Right lobe of liver (tissue), 4 donors: ENCODE measurements around the gene MLH1.
"Not testable (repeated sequence)": the region's sequence is repeated elsewhere in the genome, so short reads cannot be mapped to it uniquely, and the experiment has no call there.

Experiments used
- POLR2A ChIP-seq: fragments of 450-650 bp; IDR thresholded peaks from one replicate; pipeline ENCODE4 v1.6.1; 2017; ENCODE audit warnings: antibody characterized with exemption, mild to moderate bottlenecking
- TF ChIP-seq, protein P1 (sequence below), 4 donors: fragments of 200-600 bp in 3 of 4; fragments of 450-650 bp in 1 of 4; IDR thresholded peaks; one replicate each; pipeline versions ENCODE4 v1.5.1 to v1.8.0; 2016 to 2022; ENCODE audit warnings: antibody characterized with exemption in 4 of 4, mild to moderate bottlenecking in 2 of 4
- donor health status: DM: no; HTN: no; CAD: no.
- donor health status: DM: no; HTN: no; CAD: no.
- donor health status: DM: no; HTN: yes; CAD: no.

GRCh38 chr3:36963008-36963407 is 30.3 kb upstream of the MLH1 start:
- not testable (repeated sequence) for TF ChIP-seq POLR2A
- TF ChIP-seq, protein P1, sequence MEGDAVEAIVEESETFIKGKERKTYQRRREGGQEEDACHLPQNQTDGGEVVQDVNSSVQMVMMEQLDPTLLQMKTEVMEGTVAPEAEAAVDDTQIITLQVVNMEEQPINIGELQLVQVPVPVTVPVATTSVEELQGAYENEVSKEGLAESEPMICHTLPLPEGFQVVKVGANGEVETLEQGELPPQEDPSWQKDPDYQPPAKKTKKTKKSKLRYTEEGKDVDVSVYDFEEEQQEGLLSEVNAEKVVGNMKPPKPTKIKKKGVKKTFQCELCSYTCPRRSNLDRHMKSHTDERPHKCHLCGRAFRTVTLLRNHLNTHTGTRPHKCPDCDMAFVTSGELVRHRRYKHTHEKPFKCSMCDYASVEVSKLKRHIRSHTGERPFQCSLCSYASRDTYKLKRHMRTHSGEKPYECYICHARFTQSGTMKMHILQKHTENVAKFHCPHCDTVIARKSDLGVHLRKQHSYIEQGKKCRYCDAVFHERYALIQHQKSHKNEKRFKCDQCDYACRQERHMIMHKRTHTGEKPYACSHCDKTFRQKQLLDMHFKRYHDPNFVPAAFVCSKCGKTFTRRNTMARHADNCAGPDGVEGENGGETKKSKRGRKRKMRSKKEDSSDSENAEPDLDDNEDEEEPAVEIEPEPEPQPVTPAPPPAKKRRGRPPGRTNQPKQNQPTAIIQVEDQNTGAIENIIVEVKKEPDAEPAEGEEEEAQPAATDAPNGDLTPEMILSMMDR (IDR thresholded peaks at IDR 0.05): not testable (repeated sequence)
